Skeletal muscle tissue (tissue), 4 donors: Measurements from ENCODE around the gene TNRC6C. TPM values are rescaled to one million over a fixed set of nuclear protein-coding genes. Genes with fewer than 3 reads are reported as not detected.
A peak's percentile ranks its signal among the peaks of the same experiment; 100 is the strongest.

ENCODE experiments used
- H3K27ac ChIP-seq: one replicate; pipeline ENCODE4 v1.7.0; 2013; ENCODE audit warnings: mild to moderate bottlenecking, low read depth, low read length, inconsistent platforms
- H3K27me3 ChIP-seq, 3 donors: one replicate each; pipeline ENCODE4 v1.7.0; 2013; ENCODE audit warnings: low read length in 3 of 3; ENCODE audit not compliant: control insufficient read depth in 3 of 3, insufficient read depth in 3 of 3
- H3K36me3 ChIP-seq, 3 donors: one replicate each; pipeline ENCODE4 v1.7.0; 2013; ENCODE audit warnings: low read length in 3 of 3; ENCODE audit not compliant: control insufficient read depth in 3 of 3, insufficient read depth in 3 of 3
- H3K4me1 ChIP-seq, 3 donors: one replicate each; pipeline ENCODE4 v1.7.0; 2013; ENCODE audit warnings: low read length in 3 of 3, mild to moderate bottlenecking in 3 of 3; ENCODE audit not compliant: control insufficient read depth in 3 of 3, insufficient read depth in 3 of 3
- H3K4me3 ChIP-seq, 3 donors: one replicate each; pipeline ENCODE4 v1.7.0; 2013; ENCODE audit warnings: low read length in 3 of 3
- H3K9ac ChIP-seq, 3 donors: one replicate each; pipeline ENCODE4 v1.7.0; 2013; ENCODE audit warnings: low read length in 3 of 3, mild to moderate bottlenecking in 3 of 3, moderate library complexity in 2 of 3, low read depth in 1 of 3
- H3K9me3 ChIP-seq, 3 donors: one replicate each; pipeline ENCODE4 v1.7.0; 2013; ENCODE audit warnings: low read length in 3 of 3; ENCODE audit not compliant: control insufficient read depth in 3 of 3
- total RNA-seq: library from RNA; depleted of rRNA; stranded (reverse); fragments of >200 nt; gene quantifications from one replicate; pipeline ENCODE4 v1.2.3, GENCODE V29; 2014
- donor health status: Osteomylitis.

The TNRC6C gene
- total RNA-seq, 1 donor from 2014 or later: 12.5 TPM

DNA sequence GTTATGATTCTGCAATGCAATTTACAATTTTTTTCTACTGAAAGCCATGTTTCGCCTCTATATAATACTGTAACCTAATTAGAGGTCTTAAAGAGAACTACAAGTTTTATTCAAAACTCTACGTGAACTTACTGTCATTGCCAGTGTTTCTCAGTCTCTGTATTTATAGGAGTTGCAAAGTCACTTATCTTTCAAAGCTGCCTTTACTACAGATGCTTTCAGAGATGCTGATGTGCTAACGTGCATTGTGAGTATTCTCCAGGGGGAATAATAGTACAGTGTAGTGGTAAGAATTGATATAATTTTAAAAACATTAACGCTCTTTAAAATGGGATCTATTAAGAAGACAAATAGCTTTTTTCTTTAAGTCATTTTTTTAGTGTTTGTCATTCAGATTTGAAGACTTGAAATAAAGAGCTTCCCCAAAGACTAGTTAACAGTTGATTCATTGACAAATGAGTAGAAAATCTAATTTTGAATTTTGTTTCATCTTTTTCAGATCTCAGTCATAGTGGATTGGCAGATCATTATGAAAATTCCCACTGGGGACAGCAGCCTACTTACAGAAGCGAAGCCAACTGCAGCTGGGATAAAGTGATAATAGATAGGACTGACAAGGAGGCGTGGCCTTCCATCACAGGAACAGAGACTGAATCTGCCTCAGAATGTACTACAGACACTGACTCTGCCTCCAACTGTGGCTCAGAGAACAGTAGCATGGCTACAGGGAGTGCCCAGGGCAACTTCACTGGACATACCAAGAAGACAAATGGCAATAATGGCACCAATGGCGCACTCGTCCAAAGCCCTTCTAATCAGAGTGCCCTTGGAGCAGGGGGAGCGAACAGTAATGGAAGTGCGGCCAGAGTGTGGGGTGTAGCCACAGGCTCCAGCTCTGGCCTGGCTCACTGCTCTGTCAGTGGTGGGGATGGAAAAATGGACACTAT lies 90.1 kb downstream of the TNRC6C start:
- Histone ChIP-seq H3K9me3 (no peaks in the 10 kb centered on the region), H3K36me3 (peaks cover 20 to 31% (median 29%) of the 10 kb centered on the region in 3 donors), H3K4me1 (peaks cover 14 to 39% (median 31%) of the 10 kb centered on the region in 3 donors), H3K9ac (no peak overlapping the region), H3K4me3 (no peak overlapping the region), H3K27ac (peak overlapping the region; percentile 23), H3K27me3 (no peaks in the 10 kb centered on the region)

DNA sequence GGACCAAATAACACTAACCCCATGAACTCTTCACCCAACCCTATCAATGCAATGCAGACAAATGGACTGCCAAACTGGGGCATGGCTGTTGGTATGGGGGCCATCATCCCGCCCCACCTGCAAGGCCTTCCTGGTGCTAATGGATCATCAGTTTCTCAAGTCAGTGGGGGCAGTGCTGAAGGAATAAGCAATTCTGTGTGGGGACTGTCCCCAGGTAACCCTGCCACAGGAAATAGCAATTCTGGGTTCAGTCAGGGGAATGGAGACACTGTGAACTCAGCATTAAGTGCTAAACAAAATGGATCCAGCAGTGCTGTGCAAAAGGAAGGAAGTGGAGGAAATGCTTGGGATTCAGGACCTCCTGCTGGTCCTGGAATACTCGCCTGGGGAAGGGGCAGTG lies 91.1 kb downstream of the TNRC6C start:
- H3K36me3 ChIP-seq: peaks cover 26 to 37% (median 35%) of the 10 kb centered on the region in 3 donors
- H3K9me3 ChIP-seq: no peaks in the 10 kb centered on the region
- no peak overlapping the region for H3K4me3 ChIP-seq
- H3K27ac ChIP-seq: no peak overlapping the region
- H3K4me1 ChIP-seq: peaks cover 14 to 36% (median 26%) of the 10 kb centered on the region in 3 donors
- H3K9ac ChIP-seq: no peak overlapping the region
- no peaks in the 10 kb centered on the region for H3K27me3 ChIP-seq

DNA sequence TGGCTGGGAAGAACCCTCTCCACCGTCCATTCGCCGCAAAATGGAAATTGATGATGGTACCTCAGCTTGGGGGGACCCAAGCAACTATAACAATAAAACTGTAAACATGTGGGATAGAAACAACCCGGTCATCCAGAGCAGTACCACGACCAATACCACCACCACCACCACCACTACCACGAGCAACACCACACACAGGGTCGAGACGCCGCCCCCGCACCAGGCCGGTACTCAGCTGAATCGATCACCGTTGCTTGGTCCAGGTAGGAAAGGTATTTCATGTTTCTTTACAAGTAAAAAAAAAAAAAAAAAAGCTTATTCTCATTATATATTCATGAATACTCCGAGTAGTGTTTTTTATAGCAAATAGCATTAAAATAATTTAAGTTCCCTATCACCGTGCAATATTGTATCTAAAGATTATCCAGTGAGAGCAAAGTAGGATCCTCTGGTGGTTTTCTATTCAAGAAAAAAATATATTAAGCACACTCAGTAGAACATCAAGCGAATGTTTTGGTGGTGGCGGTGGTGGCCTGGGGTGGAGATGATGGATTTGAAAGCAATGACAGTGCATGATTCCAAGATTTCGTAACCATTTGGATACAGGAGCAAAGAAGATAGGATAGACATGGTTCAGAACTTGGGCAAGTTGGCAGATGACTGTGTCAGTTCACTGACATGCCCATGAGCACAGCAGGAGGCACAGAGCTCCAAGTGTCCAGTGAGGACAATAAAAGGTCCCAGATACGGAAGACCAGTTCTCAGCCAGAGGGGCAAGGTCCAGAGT lies 92.9 kb downstream of the TNRC6C start:
- Histone ChIP-seq H3K27me3 (no peaks in the 10 kb centered on the region), H3K9me3 (no peaks in the 10 kb centered on the region), H3K9ac (no peak overlapping the region), H3K4me1 (peaks cover 14 to 27% (median 25%) of the 10 kb centered on the region in 3 donors), H3K27ac (peak overlapping the region; percentile 10), H3K36me3 (peaks cover 33 to 46% (median 38%) of the 10 kb centered on the region in 3 donors), H3K4me3 (no peak overlapping the region)

DNA sequence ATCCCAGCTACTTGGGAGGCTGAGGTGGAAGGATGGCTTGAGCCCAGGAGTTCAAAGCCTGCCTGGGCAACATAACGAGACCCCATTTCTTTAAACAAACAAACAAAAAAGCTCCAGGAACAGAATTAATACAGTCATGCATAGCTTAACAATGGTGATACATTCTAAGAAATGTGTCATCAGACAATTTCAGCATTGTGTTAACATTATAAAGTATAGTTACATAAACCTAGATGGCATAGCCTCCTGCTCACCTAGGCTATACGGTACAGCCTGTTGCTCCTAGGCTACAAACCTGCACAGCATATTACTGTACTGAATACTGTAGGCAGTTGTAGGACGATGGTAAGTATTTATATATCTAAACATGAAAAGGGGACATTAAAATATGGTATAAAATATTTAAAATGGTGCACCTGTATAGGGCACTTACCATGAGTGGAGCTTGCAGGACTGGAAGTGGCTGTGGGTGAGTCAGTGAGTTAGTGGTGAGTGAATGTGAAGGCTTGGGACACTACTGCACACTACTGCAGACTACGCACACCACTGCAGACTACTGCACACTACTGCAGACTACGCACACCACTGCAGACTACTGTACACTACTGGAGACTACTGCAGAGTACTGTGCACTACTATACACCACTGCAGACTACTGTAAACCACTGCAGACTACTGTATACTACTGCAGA lies 95.4 kb downstream of the TNRC6C start:
- Histone ChIP-seq H3K4me3 (no peak overlapping the region), H3K36me3 (peaks cover 31 to 43% (median 35%) of the 10 kb centered on the region in 3 donors), H3K9me3 (no peaks in the 10 kb centered on the region), H3K27ac (no peak overlapping the region), H3K9ac (no peak overlapping the region), H3K27me3 (no peaks in the 10 kb centered on the region), H3K4me1 (peaks cover 24 to 39% (median 39%) of the 10 kb centered on the region in 3 donors)

DNA sequence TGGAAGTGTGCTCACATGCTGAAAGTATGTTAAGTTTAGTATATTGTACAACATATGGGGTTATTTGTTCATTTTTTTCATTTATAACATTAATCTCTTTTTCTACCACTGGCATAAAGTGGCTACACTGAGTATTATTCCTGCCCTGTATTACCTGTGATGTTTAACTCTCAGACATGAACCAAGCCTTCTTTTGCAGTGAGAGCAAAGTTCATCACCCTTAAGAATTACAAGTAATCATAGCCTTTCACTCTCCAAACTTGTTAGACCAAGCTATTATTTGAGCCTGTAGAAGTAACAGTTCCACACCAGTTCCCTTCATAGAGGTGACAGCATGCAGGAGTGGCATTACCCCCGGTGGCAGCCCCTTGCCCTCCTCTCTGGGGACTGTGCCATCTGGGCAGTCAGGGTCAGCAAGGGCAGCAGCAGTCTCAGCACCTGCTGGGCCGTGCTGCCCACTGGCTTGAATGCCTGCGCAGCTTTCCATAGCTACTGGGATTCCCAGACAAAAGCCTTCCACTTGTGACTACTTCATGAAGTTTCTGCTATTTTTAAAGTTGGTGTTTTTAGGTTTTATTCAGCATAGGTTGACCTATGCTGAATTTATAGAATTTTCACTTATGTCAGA lies 98.7 kb downstream of the TNRC6C start:
- Histone ChIP-seq H3K4me1 (peaks cover 34 to 37% (median 34%) of the 10 kb centered on the region in 3 donors), H3K9me3 (no peaks in the 10 kb centered on the region), H3K27ac (peak overlapping the region; percentile 96), H3K36me3 (peaks cover 11 to 16% (median 15%) of the 10 kb centered on the region in 3 donors), H3K9ac (peak overlapping the region in 2 of 3 donors; percentile 2 to 66), H3K4me3 (no peak overlapping the region), H3K27me3 (no peaks in the 10 kb centered on the region)

DNA sequence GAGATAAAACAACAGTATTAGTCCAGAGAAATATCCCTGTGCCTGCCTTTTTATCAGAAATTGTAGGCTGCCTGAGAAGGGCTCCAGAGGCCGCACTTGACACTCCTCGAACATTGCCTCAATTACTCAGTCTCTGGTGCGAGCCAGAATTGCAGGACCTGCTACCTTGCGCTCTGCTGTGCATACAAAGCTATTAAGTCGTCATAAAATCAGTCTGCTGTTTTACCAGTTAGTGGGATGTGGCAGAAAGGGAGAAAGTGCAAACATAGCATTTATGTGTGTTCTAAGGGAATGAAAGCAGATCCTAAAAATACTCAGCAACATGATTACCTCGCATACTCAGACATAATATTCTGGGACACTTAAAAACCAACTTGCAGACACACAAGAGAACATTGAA lies 99.5 kb downstream of the TNRC6C start:
- H3K27ac ChIP-seq: peak overlapping the region; percentile 96
- H3K4me1 ChIP-seq: peaks cover 34 to 37% (median 36%) of the 10 kb centered on the region in 3 donors
- peak overlapping the region in 1 of 3 donors; percentile 32 for H3K4me3 ChIP-seq
- peaks cover 9 to 15% (median 15%) of the 10 kb centered on the region in 3 donors for H3K36me3 ChIP-seq
- no peaks in the 10 kb centered on the region for H3K9me3 ChIP-seq
- H3K27me3 ChIP-seq: no peaks in the 10 kb centered on the region
- H3K9ac ChIP-seq: peak overlapping the region; percentile 2 to 66 (median 64)

DNA sequence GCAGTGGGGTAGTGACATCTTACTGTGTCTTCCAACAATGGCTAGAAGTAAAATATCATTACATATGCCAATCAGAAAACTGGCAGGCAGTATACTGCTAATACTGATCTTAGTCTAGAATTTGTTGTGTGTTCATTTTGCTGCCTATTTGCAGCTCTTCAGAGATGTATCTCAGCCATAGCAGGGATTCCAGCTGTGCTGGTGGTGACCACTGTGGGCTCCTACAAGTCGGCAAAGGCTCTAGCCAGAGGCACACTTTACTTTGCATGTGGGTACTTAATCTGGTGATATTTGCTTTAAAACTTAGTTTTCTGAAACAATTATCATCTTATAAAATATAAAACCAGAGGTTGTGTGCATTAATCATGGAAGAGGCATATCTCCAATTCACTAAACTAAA lies 100.1 kb downstream of the TNRC6C start:
- H3K9ac ChIP-seq: peak overlapping the region; percentile 64 to 78 (median 72)
- peak overlapping the region; percentile 96 for H3K27ac ChIP-seq

DNA sequence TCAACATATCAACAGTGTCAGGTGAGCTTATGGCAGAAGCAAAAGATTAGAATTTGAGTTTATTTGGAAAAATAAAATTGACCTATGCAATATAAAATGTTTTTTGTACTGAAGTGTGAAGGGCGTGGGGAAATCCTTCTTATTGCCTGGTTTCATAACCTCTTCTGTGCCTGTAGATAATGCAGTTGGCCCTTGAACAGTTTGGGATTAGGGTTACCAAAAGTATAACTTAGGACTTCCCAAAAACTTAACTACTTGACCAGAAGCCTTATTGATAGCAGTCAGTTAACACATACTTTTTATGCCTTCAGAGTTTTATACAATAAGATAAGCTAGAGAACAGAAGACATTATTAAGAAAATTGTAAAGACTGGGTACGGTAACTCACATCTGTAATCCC lies 104.1 kb downstream of the TNRC6C start:
- Histone ChIP-seq H3K9ac (no peak overlapping the region), H3K27ac (no peak overlapping the region), H3K4me1 (peaks cover 27 to 28% (median 28%) of the 10 kb centered on the region in 3 donors)

More for the DNA sequence above, 100.1 kb downstream of the TNRC6C start:
- peaks cover 9 to 15% (median 15%) of the 10 kb centered on the region in 3 donors for H3K36me3 ChIP-seq
- no peaks in the 10 kb centered on the region for H3K9me3 ChIP-seq
- no peaks in the 10 kb centered on the region for H3K27me3 ChIP-seq
- peaks cover 34 to 37% (median 36%) of the 10 kb centered on the region in 3 donors for H3K4me1 ChIP-seq
- H3K4me3 ChIP-seq: peak overlapping the region in 1 of 3 donors; percentile 27

DNA sequence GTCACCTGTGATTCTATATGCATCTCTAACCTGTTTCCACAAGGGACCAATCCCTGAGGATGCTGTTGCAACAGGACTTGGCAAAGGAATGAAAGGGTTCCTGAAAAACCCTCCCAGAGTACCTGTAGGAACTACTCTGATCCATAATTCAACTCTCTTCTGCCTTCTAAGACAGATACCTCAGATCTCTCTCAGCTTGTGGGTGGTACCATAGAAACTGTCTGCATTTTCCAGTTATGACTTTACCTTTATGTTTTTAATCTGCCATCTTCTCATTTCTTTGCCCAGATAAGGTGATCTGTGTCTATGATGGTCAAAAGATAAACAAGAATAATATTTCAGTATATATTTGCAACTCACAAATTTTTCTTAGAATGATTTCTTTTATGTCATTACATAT lies 105.0 kb downstream of the TNRC6C start:
- H3K36me3 ChIP-seq: peaks cover 9 to 17% (median 16%) of the 10 kb centered on the region in 3 donors
- H3K27me3 ChIP-seq: no peaks in the 10 kb centered on the region
- no peak overlapping the region for H3K4me3 ChIP-seq
- peaks cover 18 to 21% (median 20%) of the 10 kb centered on the region in 3 donors for H3K4me1 ChIP-seq
- H3K9me3 ChIP-seq: no peaks in the 10 kb centered on the region
- H3K9ac ChIP-seq: no peak overlapping the region
- H3K27ac ChIP-seq: no peak overlapping the region

More for the DNA sequence above, 104.1 kb downstream of the TNRC6C start:
- H3K27me3 ChIP-seq: no peaks in the 10 kb centered on the region
- H3K4me3 ChIP-seq: no peak overlapping the region
- H3K9me3 ChIP-seq: no peaks in the 10 kb centered on the region
- H3K36me3 ChIP-seq: peaks cover 5 to 10% (median 8%) of the 10 kb centered on the region in 3 donors
